ENCODE data around the gene IZUMO1R.

DNA sequence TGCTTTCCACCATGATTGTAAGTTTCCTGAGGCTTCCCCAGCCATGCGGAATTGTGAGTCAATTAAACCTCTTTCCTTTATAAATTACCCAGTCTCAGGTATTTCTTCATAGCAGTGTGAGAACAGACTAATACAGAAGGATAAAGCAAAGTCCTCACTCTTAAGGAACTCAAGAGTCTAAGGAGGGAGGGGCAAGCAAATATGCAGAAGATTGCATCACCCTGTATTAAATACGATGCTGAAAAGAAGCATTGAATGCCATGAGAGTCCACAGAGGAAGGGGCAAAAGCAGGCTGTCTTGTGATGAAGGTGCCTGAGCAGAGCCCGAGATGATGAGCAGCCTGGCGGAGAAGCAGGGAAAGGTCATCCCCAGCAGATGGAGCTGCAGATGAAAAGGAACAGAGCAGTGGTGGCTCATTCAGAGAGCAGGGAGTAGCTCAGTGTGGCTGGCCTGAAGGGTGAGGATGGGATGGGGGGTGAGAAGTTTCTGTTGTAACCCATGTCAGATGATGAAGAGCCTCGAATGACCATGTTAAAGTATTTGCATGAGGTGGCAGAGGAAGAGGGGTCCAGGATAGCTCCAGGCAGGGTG, 6.3 kb upstream of the IZUMO1R start:
- TF ChIP-seq, protein P1, sequence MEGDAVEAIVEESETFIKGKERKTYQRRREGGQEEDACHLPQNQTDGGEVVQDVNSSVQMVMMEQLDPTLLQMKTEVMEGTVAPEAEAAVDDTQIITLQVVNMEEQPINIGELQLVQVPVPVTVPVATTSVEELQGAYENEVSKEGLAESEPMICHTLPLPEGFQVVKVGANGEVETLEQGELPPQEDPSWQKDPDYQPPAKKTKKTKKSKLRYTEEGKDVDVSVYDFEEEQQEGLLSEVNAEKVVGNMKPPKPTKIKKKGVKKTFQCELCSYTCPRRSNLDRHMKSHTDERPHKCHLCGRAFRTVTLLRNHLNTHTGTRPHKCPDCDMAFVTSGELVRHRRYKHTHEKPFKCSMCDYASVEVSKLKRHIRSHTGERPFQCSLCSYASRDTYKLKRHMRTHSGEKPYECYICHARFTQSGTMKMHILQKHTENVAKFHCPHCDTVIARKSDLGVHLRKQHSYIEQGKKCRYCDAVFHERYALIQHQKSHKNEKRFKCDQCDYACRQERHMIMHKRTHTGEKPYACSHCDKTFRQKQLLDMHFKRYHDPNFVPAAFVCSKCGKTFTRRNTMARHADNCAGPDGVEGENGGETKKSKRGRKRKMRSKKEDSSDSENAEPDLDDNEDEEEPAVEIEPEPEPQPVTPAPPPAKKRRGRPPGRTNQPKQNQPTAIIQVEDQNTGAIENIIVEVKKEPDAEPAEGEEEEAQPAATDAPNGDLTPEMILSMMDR (IDR thresholded peaks at IDR 0.05): no peak
- no peak for TF ChIP-seq POLR2A (IDR thresholded peaks at IDR 0.05)

Data from right lobe of liver (tissue), 4 donors.